ENCODE data around the gene INIP.

The INIP gene

DNA sequence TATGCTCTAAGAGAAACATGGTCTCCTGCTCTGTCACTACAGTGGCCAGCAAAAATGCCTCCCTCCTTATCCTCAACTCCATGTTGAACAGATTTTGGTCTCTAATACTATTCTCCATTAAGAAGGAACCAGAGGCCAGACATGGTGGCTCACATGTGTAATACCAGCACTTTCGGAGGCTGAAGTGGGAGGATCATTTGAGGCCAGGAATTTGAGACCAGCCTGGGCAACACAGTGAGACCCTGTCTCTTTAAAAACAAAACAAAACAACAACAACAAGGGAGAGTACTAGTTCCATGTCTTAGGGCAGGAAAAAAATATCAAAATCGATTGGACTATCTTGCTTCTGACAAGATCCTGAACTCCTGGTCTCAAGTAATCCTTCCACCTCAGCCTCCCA lies 14.6 kb downstream of the INIP start:
- no peak for DNase-seq (ENCODE audit: low read depth)
- TF ChIP-seq, protein P1, sequence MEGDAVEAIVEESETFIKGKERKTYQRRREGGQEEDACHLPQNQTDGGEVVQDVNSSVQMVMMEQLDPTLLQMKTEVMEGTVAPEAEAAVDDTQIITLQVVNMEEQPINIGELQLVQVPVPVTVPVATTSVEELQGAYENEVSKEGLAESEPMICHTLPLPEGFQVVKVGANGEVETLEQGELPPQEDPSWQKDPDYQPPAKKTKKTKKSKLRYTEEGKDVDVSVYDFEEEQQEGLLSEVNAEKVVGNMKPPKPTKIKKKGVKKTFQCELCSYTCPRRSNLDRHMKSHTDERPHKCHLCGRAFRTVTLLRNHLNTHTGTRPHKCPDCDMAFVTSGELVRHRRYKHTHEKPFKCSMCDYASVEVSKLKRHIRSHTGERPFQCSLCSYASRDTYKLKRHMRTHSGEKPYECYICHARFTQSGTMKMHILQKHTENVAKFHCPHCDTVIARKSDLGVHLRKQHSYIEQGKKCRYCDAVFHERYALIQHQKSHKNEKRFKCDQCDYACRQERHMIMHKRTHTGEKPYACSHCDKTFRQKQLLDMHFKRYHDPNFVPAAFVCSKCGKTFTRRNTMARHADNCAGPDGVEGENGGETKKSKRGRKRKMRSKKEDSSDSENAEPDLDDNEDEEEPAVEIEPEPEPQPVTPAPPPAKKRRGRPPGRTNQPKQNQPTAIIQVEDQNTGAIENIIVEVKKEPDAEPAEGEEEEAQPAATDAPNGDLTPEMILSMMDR (IDR thresholded peaks at IDR 0.05; ENCODE audit: control insufficient read depth, extremely low read depth, insufficient read depth) = no peak
- H3K4me3 ChIP-seq (ENCODE audit: low read depth, low read length) = no peak overlapping the region

GRCh38 chr9:112700085-112700484 lies 17.8 kb downstream of the INIP start:
- H3K4me3 ChIP-seq (ENCODE audit: low read depth, low read length) = no peak overlapping the region
- TF ChIP-seq, protein P1 (IDR thresholded peaks at IDR 0.05; ENCODE audit: control insufficient read depth, extremely low read depth, insufficient read depth) = no peak
- no peak for DNase-seq (ENCODE audit: low read depth)

DNA sequence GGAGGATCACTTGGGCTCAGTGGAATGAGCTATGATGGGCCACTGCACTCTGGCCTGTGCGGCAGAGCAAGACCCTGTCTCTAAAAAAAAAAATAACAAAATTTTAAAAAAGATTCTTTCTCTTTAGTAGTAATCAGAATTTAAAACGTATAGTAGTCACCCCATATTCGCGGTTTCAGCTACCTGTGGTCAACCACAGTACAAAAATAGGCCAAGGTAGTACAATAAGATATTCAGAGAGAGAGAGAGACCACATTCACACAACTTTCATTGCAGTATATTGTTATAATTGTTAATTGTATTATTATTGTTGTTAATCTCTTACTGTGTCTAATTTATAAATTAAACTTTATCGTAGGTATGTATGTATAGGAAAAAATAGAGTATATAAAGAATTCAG lies 18.7 kb downstream of the INIP start:
- H3K4me3 ChIP-seq (ENCODE audit: low read depth, low read length) = no peak overlapping the region
- no peak for DNase-seq (ENCODE audit: low read depth)
- TF ChIP-seq, protein P1 (IDR thresholded peaks at IDR 0.05; ENCODE audit: control insufficient read depth, extremely low read depth, insufficient read depth) = no peak

- DNase-seq (ENCODE audit: low read depth) = no peak
- TF ChIP-seq, protein P1 (IDR thresholded peaks at IDR 0.05; ENCODE audit: control insufficient read depth, extremely low read depth, insufficient read depth) = no peak
- no peak overlapping the region for H3K4me3 ChIP-seq (ENCODE audit: low read depth, low read length)
These were observed 21.5 kb downstream of the INIP start for GRCh38 chr9:112696461-112696860.

GRCh38 chr9:112694706-112695555 lies 23.0 kb downstream of the INIP start:
- TF ChIP-seq, protein P1 (IDR thresholded peaks at IDR 0.05; ENCODE audit: control insufficient read depth, extremely low read depth, insufficient read depth) = no peak
- no peak overlapping the region for H3K4me3 ChIP-seq (ENCODE audit: low read depth, low read length)
- no peak for DNase-seq (ENCODE audit: low read depth)

DNA sequence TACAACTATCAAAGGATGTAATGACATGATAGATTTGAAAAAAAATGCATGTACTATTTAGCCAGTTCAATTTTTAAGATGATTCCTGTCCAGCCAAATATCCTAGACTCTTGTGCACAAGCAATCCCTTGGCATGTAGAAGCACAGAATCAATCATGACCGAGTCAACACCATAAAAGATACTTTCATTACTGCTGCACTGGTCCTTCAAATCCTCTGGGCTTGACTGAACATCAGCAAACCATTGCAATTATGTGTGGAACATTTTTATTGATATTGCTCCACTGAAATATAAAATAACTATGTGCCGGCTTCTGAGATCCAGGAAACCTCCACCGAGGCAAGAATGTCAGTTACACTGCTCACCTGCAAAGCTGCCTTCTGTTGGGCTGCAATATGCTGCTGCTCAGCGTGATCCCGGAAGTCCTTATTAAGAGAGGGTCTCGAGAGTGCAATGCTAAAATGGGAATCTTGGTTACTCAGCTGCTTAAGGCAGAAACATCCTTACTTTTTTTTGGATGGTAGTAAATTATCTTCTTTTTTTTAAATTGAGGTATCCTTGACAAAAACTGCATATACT lies 28.7 kb downstream of the INIP start:
- H3K4me3 ChIP-seq (ENCODE audit: low read depth, low read length) = no peak overlapping the region
- DNase-seq (ENCODE audit: low read depth) = no peak
- TF ChIP-seq, protein P1 (IDR thresholded peaks at IDR 0.05; ENCODE audit: control insufficient read depth, extremely low read depth, insufficient read depth) = no peak

Data from LNCaP clone FGC (cell line).